ENCODE data around the gene TCEAL4.
A peak's percentile ranks its signal among the peaks of the same experiment; 100 is the strongest.
"Not testable (repeated sequence)": the region's sequence is repeated elsewhere in the genome, so short reads cannot be mapped to it uniquely, and the experiment has no call there.

Gene TCEAL4

GRCh38 chrX:103595202-103595601 is 9.9 kb downstream of the TCEAL4 start:
- not testable (repeated sequence) for DNase-seq

- DNase-seq: peak; percentile 45 to 64
These were observed 22.3 kb downstream of the TCEAL4 start, which contains the start of gene TCEAL3 for GRCh38 chrX:103607364-103608305. Gene TCEAL3, plus strand, starts transcription at chrX:103607963. Its CDS starts 1,102 bp downstream, at chrX:103609065.

- peak in 1 of 2 donors; percentile 24 for DNase-seq
These were observed 23.1 kb downstream of the TCEAL4 start for GRCh38 chrX:103608306-103608963.

- DNase-seq: no peak
These were observed 25.0 kb downstream of the TCEAL4 start for GRCh38 chrX:103610282-103610681.

- DNase-seq: no peak
These were observed 28.1 kb downstream of the TCEAL4 start for GRCh38 chrX:103613362-103613890.

- DNase-seq: no peak
These were observed 29.7 kb downstream of the TCEAL4 start for GRCh38 chrX:103614999-103615398.

- no peak for DNase-seq
These were observed 30.6 kb downstream of the TCEAL4 start for GRCh38 chrX:103615781-103616371.

GRCh38 chrX:103616676-103617186 is 31.4 kb downstream of the TCEAL4 start:
- DNase-seq: no peak

- no peak for DNase-seq
These were observed 38.8 kb downstream of the TCEAL4 start for GRCh38 chrX:103624111-103624510.

GRCh38 chrX:103626855-103627254 is 41.5 kb downstream of the TCEAL4 start:
- no peak for DNase-seq

GRCh38 chrX:103628386-103629317 is 43.3 kb downstream of the TCEAL4 start, which contains the start of gene TCEAL1:
Gene TCEAL1, plus strand, starts transcription at chrX:103628975. Its CDS starts 942 bp downstream, at chrX:103629917.
- DNase-seq: peak; percentile 41 to 47

GRCh38 chrX:103629318-103630170 is 44.2 kb downstream of the TCEAL4 start:
- peak; percentile 20 to 21 for DNase-seq

GRCh38 chrX:103630171-103630511 is 44.8 kb downstream of the TCEAL4 start:
- DNase-seq: no peak

GRCh38 chrX:103631145-103631544 is 45.8 kb downstream of the TCEAL4 start:
- DNase-seq: no peak

GRCh38 chrX:103635436-103635835 is 50.1 kb downstream of the TCEAL4 start:
- no peak for DNase-seq
